DOHH2 (cell line): ENCODE results near the gene PAGE2B.

ENCODE experiments used
- H3F3A ChIP-seq: fragments of 200-600 bp; sonication (generic), shearing (Covaris generic); 2 replicates; pipeline ENCODE4 v1.6.0; 2016; ENCODE audit warnings: antibody characterized with exemption, mild to moderate bottlenecking; ENCODE audit not compliant: control insufficient read depth, insufficient read depth
- H3K27ac ChIP-seq: fragments of 200-600 bp; sonication (generic); 2 replicates; pipeline ENCODE4 v1.5.1; 2014; ENCODE audit warnings: low read depth, mild to moderate bottlenecking, low read length, moderate library complexity
- H3K27me3 ChIP-seq: fragments of 200-600 bp; sonication (generic); 2 replicates; pipeline ENCODE4 v1.6.1; 2014; ENCODE audit warnings: mild to moderate bottlenecking, low read length, mixed read lengths; ENCODE audit not compliant: control insufficient read depth
- H3K36me3 ChIP-seq: fragments of 200-600 bp; sonication (generic); 2 replicates; pipeline ENCODE4 v1.6.1; 2014; ENCODE audit warnings: mild to moderate bottlenecking, low read length, moderate library complexity, mixed read lengths; ENCODE audit not compliant: control insufficient read depth
- H3K4me1 ChIP-seq: fragments of 200-600 bp; sonication (generic); 2 replicates; pipeline ENCODE4 v1.6.1; 2014; ENCODE audit warnings: mild to moderate bottlenecking, low read length, mixed read lengths; ENCODE audit not compliant: control insufficient read depth
- H3K4me2 ChIP-seq: fragments of 200-600 bp; sonication (generic); 2 replicates; pipeline ENCODE4 v1.6.0; 2014; ENCODE audit warnings: mild to moderate bottlenecking, low read length, moderate library complexity
- H3K4me3 ChIP-seq: fragments of 200-600 bp; sonication (generic); 2 replicates; pipeline ENCODE4 v1.5.1; 2014; ENCODE audit warnings: mild to moderate bottlenecking, low read length, mixed read lengths
- H3K79me2 ChIP-seq: fragments of 200-600 bp; sonication (generic); 2 replicates; pipeline ENCODE4 v1.6.1; 2014; ENCODE audit warnings: mild to moderate bottlenecking, low read length, mixed read lengths; ENCODE audit not compliant: control insufficient read depth
- H3K9me2 ChIP-seq: fragments of 200-600 bp; sonication (generic); replicated peaks from 2 replicates; pipeline ENCODE4 v1.6.1; 2014; ENCODE audit warnings: mild to moderate bottlenecking, low read length, mixed read lengths; ENCODE audit not compliant: control insufficient read depth
- H3K9me3 ChIP-seq: fragments of 200-600 bp; sonication (generic); 2 replicates; pipeline ENCODE4 v1.6.1; 2014; ENCODE audit warnings: antibody characterized with exemption, low read length, mixed read lengths; ENCODE audit not compliant: control insufficient read depth, insufficient read depth
- H4K20me1 ChIP-seq: fragments of 200-600 bp; sonication (generic); 2 replicates; pipeline ENCODE4 v1.6.0; 2014; ENCODE audit warnings: low read depth, mild to moderate bottlenecking, antibody characterized with exemption, low read length, moderate library complexity; ENCODE audit not compliant: control insufficient read depth, insufficient read depth
- EZH2phosphoT487 ChIP-seq: fragments of 200-600 bp; sonication (generic); IDR thresholded peaks from 2 replicates; pipeline ENCODE4 v1.6.1; 2017; ENCODE audit warnings: borderline replicate concordance, mild to moderate bottlenecking, antibody characterized with exemption, low read length, moderate library complexity, mixed read lengths
- TF ChIP-seq, protein P1 (sequence below): fragments of 200-600 bp; sonication (generic); IDR thresholded peaks from one replicate; pipeline ENCODE4 v1.5.1; 2014; ENCODE audit warnings: antibody characterized with exemption, mild to moderate bottlenecking, low read depth, low read length; ENCODE audit not compliant: poor library complexity, severe bottlenecking

Gene PAGE2B

DNA sequence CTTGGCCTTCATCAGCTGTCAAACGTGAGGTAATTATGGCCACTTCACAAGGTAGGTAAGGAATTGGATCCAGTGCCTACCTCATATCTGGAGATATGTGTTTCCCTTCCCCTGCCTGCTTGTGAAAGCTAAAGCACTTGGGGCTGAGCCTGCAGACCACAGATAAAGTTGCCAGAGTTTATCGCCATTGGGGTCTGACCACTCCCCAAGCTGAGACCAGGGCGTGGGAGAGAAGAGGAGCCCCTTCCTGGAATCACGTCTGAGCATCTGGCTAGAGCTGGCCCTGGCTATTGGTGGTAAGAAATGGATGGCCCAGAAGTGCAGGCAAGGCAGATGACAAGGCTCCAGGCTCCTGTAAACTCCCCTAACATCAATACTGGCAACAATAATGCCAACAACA, 46.8 kb upstream of the PAGE2B start:
- Histone ChIP-seq H3K4me3 (no peak overlapping the region), H3K27ac (no peak overlapping the region), H3K9me2 (no peaks in the 10 kb centered on the region), H3F3A (no peaks in the 10 kb centered on the region), H3K4me1 (no peaks in the 10 kb centered on the region), H3K79me2 (no peaks in the 10 kb centered on the region), H3K27me3 (no peaks in the 10 kb centered on the region), H3K9me3 (no peaks in the 10 kb centered on the region), H4K20me1 (no peaks in the 10 kb centered on the region), H3K36me3 (no peaks in the 10 kb centered on the region), H3K4me2 (no peak overlapping the region)
- TF ChIP-seq, protein P1, sequence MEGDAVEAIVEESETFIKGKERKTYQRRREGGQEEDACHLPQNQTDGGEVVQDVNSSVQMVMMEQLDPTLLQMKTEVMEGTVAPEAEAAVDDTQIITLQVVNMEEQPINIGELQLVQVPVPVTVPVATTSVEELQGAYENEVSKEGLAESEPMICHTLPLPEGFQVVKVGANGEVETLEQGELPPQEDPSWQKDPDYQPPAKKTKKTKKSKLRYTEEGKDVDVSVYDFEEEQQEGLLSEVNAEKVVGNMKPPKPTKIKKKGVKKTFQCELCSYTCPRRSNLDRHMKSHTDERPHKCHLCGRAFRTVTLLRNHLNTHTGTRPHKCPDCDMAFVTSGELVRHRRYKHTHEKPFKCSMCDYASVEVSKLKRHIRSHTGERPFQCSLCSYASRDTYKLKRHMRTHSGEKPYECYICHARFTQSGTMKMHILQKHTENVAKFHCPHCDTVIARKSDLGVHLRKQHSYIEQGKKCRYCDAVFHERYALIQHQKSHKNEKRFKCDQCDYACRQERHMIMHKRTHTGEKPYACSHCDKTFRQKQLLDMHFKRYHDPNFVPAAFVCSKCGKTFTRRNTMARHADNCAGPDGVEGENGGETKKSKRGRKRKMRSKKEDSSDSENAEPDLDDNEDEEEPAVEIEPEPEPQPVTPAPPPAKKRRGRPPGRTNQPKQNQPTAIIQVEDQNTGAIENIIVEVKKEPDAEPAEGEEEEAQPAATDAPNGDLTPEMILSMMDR = no peak
- TF ChIP-seq EZH2phosphoT487 = no peak

DNA sequence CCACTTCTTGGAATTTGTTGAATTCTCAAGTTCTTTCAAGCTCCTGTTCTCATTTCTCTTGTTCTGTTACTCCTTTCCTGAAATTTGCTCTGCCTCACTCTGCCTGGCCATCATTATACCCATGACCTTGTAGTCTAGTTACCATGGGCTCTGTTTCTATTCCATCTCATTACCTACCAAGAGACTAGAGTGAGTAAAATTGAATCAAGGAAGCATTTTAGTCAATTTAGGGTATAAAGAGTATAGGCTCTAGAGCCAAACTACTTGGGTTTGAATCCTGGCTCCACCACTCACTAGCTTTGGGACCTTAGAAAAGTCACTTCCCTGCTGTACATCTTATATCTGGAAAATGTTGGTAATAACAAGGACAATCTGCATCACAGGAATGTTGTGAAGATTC, 46.2 kb upstream of the PAGE2B start:
- Histone ChIP-seq H3F3A (no peaks in the 10 kb centered on the region), H3K79me2 (no peaks in the 10 kb centered on the region), H3K4me1 (no peaks in the 10 kb centered on the region), H4K20me1 (no peaks in the 10 kb centered on the region), H3K4me3 (no peak overlapping the region), H3K27me3 (no peaks in the 10 kb centered on the region), H3K9me3 (no peaks in the 10 kb centered on the region), H3K9me2 (no peaks in the 10 kb centered on the region), H3K27ac (no peak overlapping the region), H3K4me2 (no peak overlapping the region), H3K36me3 (no peaks in the 10 kb centered on the region)
- TF ChIP-seq, protein P1 = no peak
- TF ChIP-seq EZH2phosphoT487 = no peak

DNA sequence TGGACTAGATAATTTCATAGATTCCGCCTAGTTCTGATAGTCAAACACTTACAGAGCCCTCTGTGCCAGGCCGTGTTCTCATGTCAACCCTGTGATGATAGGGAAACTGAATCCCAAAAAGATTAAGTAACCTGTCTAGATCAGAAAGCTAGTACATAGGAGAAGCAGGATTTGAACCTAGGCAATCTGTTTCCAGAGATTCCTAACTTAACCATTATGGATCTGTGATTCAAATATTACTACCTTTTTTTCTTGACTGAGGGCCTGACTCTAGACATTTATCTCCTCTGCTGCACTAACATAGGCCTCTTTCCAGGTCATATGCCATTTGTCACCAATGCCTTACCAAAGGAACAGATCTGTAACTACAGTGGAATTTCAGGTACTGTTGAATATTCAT, 45.5 kb upstream of the PAGE2B start:
- Histone ChIP-seq H3F3A (no peaks in the 10 kb centered on the region), H3K27me3 (no peaks in the 10 kb centered on the region), H3K4me3 (no peak overlapping the region), H3K27ac (no peak overlapping the region), H4K20me1 (no peaks in the 10 kb centered on the region), H3K36me3 (no peaks in the 10 kb centered on the region), H3K9me3 (no peaks in the 10 kb centered on the region), H3K79me2 (no peaks in the 10 kb centered on the region), H3K4me2 (no peak overlapping the region), H3K4me1 (no peaks in the 10 kb centered on the region), H3K9me2 (no peaks in the 10 kb centered on the region)
- TF ChIP-seq, protein P1 = no peak
- TF ChIP-seq EZH2phosphoT487 = no peak
